GM18907 (cell line): ENCODE results near the gene DENND6B.

ENCODE experiments used
- ATAC-seq: cut with Tn5 transposase; IDR thresholded peaks from one replicate; pipeline ENCODE4 v1.9.1; 2021; ENCODE audit warnings: mild to moderate bottlenecking, moderate library complexity; ENCODE audit not compliant: unreplicated experiment

The DENND6B gene

GRCh38 chr22:50316114-50317065, 10.4 kb downstream of the DENND6B start:
- no peak for ATAC-seq

- no peak for ATAC-seq
Observed at GRCh38 chr22:50315289-50316113, 11.3 kb downstream of the DENND6B start.

- ATAC-seq = peak; percentile 65
Observed at GRCh38 chr22:50314455-50315288, 12.1 kb downstream of the DENND6B start.

- no peak for ATAC-seq
Observed at GRCh38 chr22:50314081-50314454, 12.7 kb downstream of the DENND6B start.

- no peak for ATAC-seq
Observed at GRCh38 chr22:50313600-50313999, 13.2 kb downstream of the DENND6B start.

GRCh38 chr22:50313021-50313420, 13.8 kb downstream of the DENND6B start:
- ATAC-seq = no peak

- no peak for ATAC-seq
Observed at GRCh38 chr22:50312371-50312770, 14.4 kb downstream of the DENND6B start.

GRCh38 chr22:50311606-50312351, 15.0 kb downstream of the DENND6B start:
- ATAC-seq = no peak

- no peak for ATAC-seq
Observed at GRCh38 chr22:50310949-50311444, 15.8 kb downstream of the DENND6B start.

GRCh38 chr22:50310031-50310722, 16.6 kb downstream of the DENND6B start:
- no peak for ATAC-seq

- ATAC-seq = no peak
Observed at GRCh38 chr22:50309601-50309991, 17.2 kb downstream of the DENND6B start.

GRCh38 chr22:50308986-50309600, 17.7 kb downstream of the DENND6B start:
- no peak for ATAC-seq

- ATAC-seq = no peak
Observed at GRCh38 chr22:50308597-50308935, 18.2 kb downstream of the DENND6B start.

GRCh38 chr22:50307890-50308596, 18.8 kb downstream of the DENND6B start:
- ATAC-seq = no peak

- ATAC-seq = no peak
Observed at GRCh38 chr22:50306753-50307749, 19.8 kb downstream of the DENND6B start, which contains the start of gene PLXNB2. Gene PLXNB2 (minus strand): TSS chr22:50307646. CDS start chr22:50290584, 17,062 bp downstream.

GRCh38 chr22:50305923-50306566, 20.8 kb downstream of the DENND6B start:
- peak; percentile 33 for ATAC-seq
